Measurements from ENCODE around the gene UBXN7. TPM values are rescaled to one million over a fixed set of nuclear protein-coding genes. Genes with fewer than 3 reads are reported as not detected.

The UBXN7 gene
- total and polyA plus RNA-seq, 2 of the 8 experiments (the other 6 are each of a cell fraction or from before 2014, with no cell fraction given) = 18.5 to 109 TPM

DNA sequence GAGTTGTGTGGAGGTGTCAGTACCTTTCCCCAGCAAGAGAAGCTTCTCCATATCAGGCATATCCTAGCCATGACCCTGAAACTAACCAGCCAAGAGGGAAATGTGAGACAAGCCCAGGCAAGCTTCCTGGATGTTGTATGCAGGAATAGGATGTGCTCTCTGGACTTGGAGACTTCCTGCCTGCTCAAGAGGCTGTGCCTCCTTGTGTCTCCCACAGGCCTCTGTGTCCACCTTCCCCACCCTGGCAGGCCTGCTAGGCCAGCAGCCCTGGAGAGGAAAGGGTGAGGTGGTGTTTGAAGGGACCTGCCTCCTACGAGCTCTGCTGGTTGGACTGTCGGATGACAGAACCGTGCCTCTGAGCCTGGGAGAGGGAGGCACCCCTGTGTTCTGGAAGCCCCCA, 112.1 kb downstream of the UBXN7 start (continued):
- no peak for TF ChIP-seq SRF (IDR thresholded peaks at IDR 0.05; ENCODE audit: low read depth, low read length)
- no peak for TF ChIP-seq RNF2 (IDR thresholded peaks at IDR 0.05; ENCODE audit: borderline replicate concordance, low read depth, low read length, missing control alignments, poor library complexity, severe bottlenecking)
- TF ChIP-seq YY1 (IDR thresholded peaks at IDR 0.05; ENCODE audit: low read depth, low read length) = no peak
- no peak for TF ChIP-seq RBBP5 (IDR thresholded peaks at IDR 0.05; ENCODE audit: borderline replicate concordance, low read depth, low read length)
- TF ChIP-seq, protein P1, sequence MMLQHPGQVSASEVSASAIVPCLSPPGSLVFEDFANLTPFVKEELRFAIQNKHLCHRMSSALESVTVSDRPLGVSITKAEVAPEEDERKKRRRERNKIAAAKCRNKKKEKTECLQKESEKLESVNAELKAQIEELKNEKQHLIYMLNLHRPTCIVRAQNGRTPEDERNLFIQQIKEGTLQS (IDR thresholded peaks at IDR 0.05; ENCODE audit: insufficient read depth, low read depth, low read length) = no peak

All from H1 (cell line).